ENCODE data around the gene CKAP2L.
A peak's percentile ranks its signal among the peaks of the same experiment; 100 is the strongest.
"Not testable (repeated sequence)": the region's sequence is repeated elsewhere in the genome, so short reads cannot be mapped to it uniquely, and the experiment has no call there.

Gene CKAP2L

DNA sequence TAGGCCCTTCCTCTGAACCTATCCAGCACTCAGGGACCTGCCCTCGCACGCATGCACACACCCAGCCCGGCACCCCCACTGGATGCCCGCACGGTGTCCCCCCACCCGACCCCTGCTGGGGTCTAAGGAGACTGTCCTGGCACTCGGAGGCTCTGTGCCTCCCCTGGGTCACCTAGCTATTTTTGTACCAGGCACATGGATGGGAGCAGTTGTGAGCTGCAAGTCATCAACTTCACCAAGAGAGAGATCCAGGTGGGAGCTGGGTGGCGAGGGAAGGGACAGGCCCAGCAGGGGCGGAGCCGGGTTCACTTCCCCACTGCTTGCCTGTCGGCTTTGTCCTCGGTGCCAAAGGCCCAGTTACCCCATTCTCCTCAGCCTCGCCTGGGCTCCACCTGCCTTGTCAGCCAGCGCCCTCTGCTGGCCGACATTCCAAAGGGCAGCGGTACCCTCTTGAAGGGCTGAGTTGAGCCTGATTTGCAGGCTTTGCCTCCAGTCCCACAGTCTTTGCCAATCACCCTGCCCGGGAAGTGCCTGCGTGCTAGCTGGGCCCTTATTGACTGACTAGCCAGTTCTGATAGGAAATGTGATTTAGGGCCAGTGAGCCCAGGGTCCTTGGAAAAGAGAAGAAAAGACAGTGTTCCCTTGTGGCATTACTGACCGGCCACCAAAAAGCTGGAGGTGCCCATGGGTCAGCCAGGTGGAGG is 37.8 kb downstream of the CKAP2L start:
- peak; percentile 81 to 88 for DNase-seq (ENCODE audit: low read depth in 2 of 2)

DNA sequence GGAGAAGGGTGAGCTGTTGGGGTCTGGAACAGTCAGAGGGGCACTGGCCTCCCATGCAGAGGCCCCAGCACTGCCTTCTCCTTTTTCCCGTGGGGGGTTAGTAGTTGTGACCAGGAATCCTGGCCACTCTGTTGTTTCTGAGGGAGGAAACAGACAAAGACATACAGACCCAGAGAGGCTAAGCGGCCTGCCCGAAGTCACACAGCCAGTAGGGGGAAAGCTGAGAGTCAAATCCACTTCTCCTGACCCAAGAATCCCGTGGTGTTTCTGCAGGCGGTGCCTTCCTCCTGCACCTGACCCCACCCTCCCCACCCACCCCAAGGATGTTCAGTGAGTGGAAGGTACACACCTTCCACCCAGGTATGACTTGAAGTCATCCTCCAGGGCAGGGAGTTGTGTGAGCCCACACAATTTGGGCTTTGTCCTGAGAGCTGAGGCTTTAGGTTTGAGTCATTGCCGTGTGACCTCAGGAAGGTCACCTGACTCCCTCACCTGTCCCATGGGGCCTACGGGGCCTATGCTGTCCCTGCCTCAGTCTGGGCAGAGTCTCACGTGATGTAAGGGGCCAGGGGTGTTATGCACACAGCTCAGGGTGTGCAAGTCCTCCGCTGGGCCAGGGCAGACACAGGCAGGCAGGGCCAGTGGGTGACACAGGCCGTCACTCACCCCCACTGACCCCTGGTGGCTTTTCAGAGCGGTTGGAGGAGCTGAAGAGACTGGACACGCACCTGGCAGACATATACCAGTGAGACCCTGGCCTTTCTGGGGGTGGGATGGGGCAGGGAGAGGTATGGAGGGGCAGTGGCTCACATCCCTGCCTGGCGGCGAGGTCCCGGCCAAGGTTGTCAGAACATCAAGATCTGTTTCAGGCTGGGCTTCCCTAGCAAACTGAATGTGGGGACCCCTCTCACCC is 38.6 kb downstream of the CKAP2L start:
- DNase-seq (ENCODE audit: low read depth in 2 of 2) = no peak

- no peak for DNase-seq (ENCODE audit: low read depth in 2 of 2)
Observed at GRCh38 chr2:112724591-112725525, 39.6 kb downstream of the CKAP2L start.

DNA sequence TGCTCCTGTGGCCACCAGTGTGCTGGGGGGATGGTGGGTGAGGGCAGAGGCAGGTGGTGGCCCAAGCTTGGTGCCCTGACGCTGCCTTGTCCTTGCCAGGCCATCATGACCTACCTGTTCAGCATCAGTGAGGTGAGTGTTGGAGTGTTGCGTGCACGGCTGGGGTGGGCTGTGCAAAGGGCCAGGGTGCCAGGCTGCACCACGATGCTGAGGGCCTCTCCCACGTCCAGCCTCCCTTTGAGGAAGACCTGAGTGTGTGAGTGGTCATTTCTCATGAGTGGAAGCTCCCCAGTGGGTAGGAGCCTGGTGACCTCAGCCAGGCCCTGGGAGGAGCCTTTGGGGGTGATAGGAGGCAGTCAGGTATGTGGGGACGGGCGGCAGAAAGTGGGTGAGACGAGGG is 40.4 kb downstream of the CKAP2L start:
- no peak for DNase-seq (ENCODE audit: low read depth in 2 of 2)

DNA sequence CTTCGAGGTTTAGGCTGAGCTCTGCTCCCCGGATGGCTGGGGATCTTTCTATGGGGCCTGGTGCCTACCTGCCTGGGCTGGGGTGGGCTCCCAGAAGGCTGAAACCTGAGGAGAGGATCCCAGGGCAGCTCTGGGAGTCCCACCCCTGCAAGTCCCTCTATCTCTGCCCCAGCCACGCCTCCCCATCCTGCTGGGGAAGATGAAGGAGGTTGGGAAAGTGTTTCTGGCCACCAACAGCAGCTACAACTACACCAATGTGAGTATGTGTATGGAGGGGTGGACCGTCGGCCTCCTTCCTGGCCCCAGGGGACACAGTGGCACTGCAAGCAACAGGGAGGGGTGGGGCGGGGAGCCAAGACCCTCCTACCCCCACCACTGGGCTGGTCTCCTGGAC is 40.9 kb downstream of the CKAP2L start:
- no peak for DNase-seq (ENCODE audit: low read depth in 2 of 2)

DNA sequence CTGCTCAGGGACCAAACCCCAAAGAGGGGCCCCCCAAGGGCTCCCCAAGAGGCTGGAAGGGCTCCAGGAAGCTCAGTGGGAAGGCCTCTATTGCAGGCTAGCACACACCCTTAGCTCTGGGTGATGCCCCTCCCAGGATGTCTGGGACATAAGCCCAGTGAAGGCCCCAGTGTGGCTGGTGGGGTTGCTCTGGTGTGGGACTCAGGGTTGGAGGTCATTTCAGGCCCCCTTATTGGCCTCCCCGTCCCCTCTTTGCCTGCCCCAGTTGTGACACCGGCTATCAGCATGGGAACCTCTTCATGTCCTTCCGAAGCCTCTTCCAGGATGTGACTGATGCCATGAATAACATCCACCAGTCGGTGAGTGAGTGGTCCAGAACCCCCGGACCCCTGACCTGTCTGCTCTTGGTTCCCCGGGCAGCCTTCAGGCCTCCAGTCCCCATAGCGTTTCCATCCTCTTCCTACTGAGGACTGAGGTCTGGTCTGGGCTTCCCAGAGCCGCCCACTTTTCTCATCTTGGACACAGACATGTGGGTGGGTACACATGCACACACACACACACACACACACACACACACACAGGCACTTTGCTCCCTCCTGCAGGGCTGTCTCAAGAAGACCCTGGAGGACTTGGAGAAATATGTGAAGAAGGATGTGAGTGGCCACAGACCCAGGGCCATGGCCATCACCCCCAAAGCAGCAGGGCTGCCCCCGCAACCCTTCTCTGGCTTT is 41.4 kb downstream of the CKAP2L start:
- DNase-seq (ENCODE audit: low read depth in 2 of 2) = no peak

GRCh38 chr2:112721819-112722522 is 42.4 kb downstream of the CKAP2L start:
- DNase-seq (ENCODE audit: low read depth in 2 of 2) = no peak

DNA sequence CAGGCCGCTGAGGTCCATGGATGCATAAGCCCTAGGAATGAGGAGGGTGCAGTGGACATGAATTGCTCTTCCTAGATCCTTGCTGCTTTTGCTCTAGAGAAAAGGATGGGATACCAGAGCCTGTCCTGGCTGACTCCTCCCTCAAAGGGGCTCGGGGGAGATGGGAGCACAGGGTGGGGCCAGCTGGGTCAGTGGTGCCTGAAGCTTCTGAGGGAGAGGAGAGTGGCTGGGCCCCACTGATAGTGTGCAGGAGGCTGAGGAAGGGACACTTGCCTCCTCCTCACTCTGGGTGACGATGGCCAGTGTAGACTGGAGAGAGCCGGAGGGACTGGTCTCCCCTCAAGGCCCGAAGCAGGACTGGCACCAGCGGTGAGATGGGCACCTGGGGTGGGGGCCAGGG is 43.6 kb downstream of the CKAP2L start, which contains the start of gene NT5DC4:
TSS of gene NT5DC4 (plus strand) at position 236 of the 400 bp plus-strand sequence. CDS start at position 296, 60 bp downstream.
- DNase-seq (ENCODE audit: low read depth in 2 of 2) = no peak

DNA sequence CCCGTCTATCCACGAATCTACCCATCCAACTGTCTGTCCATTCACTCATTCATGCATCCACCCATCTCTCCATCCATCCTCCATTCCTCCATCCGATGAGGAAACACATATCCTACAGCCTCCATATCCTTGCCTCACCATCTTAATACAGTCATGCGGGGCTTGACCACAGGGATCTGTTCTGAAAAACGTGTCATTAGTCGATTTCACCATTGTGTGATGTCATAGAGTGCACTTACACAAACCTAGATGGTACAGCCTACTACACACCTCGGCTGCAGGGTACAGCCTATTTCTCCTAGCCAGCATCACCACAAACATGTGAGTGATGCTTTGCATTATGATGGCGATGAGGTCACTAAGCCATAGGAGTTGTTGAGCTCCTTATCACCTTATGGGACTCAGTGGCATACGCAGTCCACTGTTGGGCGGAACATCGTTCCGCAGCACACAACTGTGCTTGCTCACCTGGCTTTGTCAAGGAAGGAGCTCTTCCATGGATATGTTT is 45.5 kb downstream of the CKAP2L start:
- DNase-seq (ENCODE audit: low read depth in 2 of 2) = no peak

DNA sequence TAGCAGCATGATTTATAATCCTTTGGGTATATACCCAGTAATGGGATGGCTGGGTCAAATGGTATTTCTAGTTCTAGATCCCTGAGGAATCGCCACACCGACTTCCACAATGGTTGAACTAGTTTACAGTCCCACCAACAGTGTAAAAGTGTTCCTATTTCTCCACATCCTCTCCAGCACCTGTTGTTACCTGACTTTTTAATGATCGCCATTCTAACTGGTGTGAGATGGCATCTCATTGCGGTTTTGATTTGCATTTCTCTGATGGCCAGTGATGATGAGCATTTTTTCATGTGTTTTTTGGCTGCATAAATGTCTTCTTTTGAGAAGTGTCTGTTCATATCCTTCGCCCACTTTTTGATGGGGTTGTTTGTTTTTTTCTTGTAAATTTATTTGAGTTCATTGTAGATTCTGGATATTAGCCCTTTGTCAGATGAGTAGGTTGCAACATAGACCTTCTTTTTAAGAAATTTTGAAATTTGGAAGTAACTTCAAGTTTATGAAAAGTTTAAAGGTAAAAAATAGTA is 47.5 kb downstream of the CKAP2L start:
- not testable (repeated sequence) for DNase-seq (ENCODE audit: low read depth in 2 of 2)

DNA sequence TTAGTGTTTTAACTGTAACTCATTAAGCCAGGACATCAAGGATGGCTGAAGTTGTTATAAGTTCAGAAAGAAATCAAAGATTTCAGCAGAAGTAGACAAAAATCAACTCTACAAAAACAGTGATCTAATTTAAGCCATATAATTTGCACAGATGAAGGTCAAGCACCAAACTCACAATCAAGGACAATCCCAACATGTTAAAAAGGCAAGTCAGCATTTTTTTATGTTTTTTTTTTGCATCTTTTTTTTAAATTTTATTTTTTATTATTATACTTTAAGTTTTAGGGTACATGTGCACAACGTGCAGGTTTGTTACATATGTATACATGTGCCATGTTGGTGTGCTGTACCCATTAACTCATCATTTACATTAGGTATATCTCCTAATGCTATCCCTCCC is 48.3 kb downstream of the CKAP2L start:
- not testable (repeated sequence) for DNase-seq (ENCODE audit: low read depth in 2 of 2)

DNA sequence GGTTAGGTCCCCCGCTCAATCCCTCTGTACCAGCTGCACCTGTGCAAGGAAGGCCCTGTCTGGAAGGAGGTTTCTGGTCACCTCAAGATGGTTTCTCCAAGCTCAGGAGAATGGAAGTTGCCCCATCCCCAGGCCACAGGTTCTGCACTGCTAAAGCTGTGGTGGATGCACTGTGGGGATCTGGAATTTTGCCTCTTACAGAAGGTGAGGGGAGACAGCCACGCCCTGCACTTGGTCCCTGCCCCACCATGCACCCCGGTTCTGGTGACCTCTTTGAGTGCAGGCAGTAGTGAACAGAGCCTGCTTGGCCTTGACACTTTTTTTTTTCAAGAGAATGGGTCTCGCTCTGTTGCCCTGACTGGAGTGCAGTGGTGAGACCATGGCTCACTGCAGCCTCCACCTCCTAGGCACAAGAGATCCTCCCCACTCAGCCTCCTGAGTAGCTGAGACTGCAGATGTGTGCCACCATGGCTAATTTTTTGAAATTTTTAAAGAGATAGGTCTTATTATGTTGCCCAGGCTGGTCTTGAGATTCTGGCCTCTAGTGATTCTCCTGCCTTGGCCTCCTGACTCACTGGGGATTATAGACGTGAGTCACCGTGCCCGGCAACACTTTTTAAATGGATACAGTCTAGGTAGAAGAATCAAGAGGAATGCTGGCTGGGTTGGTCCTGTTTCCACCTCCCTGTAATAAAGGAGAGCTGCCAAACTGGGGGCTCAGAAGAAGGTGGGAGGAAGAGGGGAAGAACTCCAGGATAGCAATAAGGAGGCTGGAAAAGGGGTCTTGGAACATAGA is 49.4 kb downstream of the CKAP2L start:
- no peak for DNase-seq (ENCODE audit: low read depth in 2 of 2)

DNA sequence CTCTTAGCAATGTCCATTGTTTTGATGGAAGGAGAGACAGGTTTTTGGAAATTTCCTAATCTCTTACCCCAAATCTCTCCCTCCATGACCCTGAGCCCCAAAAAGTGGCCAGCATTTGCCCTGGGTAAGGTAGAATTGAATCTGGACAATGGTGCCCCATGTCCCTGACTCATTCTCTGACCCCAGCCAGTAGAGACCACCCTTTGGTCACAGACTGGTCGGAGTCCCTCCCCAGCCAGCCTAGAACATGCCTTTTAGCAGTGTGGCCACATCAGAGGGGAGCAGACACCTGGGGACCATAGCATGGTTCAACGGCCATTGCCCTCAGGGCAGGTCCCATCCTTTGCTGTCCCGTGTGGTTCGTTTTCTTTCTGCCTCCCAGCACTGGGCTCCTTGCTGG is 50.1 kb downstream of the CKAP2L start:
- no peak for DNase-seq (ENCODE audit: low read depth in 2 of 2)

- DNase-seq (ENCODE audit: low read depth in 2 of 2) = no peak
Observed at GRCh38 chr2:112713926-112714325, 50.5 kb downstream of the CKAP2L start.

DNA sequence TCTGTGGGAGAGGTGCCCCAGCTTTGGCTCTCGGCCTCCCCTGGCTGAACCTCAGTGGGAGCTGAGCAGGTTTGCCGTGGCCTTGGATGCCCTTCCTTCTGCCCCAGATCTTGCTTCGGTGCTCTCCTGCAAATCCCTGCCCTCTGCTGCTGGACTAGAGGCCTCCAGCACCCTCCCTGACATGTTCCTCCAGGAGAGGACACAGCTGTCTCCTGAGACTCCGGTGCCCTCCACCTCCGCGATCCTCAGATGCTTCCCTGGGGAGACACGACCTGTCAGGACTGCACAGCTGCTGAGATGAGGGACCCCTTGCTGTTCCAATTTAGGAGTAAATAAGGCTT is 50.9 kb downstream of the CKAP2L start:
- no peak for DNase-seq (ENCODE audit: low read depth in 2 of 2)

- DNase-seq (ENCODE audit: low read depth in 2 of 2) = peak; percentile 62 to 63
Observed at GRCh38 chr2:112712903-112713584, 51.4 kb downstream of the CKAP2L start.

- no peak for DNase-seq (ENCODE audit: low read depth in 2 of 2)
Observed at GRCh38 chr2:112712465-112712864, 51.9 kb downstream of the CKAP2L start.

DNA sequence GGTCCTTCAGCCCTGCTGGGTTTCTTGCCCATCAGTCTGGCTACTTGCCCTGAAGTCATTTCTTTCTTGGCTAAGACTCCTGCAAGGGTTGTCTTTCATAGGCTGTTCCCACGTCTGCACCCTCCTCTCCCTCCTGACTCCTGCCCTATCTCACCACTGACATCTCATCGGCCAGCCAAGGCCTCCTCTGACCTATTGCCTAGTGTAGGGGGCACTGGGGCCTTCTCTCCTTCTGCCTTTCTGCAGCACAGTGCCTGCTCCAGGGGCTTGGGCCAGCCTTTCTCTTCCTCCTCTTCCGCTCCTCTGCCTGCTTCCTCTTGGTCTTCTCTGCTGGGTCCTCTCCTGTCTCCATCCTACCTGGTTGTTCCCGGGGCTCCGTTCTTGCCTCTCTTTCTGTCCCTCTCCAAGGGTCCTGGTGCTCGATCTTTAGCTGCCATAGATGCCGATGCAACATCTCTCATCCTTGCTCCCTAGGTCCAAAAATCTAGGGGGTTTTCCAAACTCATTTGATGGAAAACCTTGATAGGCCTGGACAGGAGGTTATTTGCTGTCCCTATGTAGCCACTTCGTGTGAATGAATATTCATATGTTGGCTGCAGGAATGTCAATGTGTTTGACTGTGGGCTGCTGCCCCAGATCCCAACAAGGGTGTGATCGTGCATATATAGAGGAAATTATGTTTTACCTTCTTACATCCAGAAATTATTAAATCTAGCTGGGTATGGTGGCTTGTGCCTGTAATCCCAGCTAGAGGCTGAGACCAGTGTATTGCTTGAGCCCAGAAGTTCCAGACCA is 53.3 kb downstream of the CKAP2L start:
- no peak for DNase-seq (ENCODE audit: low read depth in 2 of 2)
